Measurements from ENCODE around the gene UNC13A. TPM values are rescaled to one million over a fixed set of nuclear protein-coding genes. Genes with fewer than 3 reads are reported as not detected.
A peak's percentile ranks its signal among the peaks of the same experiment; 100 is the strongest.

The UNC13A gene
- under 1 TPM; 0.02 to 0.04 TPM for total RNA-seq

DNA sequence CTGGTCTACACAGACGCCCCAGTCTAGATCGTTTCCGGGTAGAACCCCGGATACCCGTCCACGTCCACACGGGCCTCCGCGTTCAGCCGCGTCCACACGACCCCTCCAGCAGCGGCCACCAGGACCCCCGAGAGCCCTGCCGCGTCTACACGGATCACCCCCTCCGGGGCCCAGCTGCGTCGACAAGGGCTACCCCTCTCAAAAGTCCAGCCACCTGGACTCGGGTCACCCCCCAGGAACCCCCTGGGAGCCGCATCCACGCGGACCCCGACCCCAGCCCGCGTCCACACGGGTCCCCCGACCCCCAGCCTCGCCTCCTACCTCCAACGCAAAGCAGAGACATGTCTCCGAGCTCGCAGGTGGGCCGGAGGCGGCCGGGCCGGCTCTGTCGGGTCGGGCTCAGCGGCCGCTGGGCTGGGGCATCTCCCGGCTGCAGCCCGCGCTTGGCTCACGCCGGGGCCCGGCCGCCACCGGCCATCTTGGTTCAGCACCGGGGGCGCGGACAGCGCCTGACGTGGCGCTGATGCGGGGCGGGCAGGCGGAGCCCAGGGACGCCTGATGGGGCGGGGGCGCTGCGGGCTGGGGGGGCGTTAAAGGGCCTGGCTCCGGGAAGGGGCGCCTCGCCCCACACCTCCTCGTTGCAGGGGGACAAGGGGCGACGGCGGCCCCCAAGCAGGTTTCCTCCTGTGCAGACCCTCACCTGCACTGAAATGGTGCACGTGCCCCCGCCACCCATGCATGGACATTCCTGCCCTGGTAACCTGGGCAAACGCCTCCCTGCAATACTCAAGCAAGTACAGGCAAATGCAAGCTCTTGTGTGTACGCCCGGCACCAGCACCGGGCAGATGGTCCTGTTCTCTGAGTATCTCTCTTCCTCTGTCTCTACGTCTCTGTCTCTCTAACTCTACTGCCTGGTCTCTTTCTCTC, at the start of gene UNC13A:
UNC13A (minus strand) TSS at position 498 of the 928 bp plus-strand sequence; CDS start at position 343, 155 bp downstream.
- CTCF ChIA-PET: interaction anchor here (0.8 kb wide), 1 partner anchor 14 kb away, joined by 3 read pairs; no protein-coding TSS in a partner anchor
- peak; percentile 75 for ATAC-seq

DNA sequence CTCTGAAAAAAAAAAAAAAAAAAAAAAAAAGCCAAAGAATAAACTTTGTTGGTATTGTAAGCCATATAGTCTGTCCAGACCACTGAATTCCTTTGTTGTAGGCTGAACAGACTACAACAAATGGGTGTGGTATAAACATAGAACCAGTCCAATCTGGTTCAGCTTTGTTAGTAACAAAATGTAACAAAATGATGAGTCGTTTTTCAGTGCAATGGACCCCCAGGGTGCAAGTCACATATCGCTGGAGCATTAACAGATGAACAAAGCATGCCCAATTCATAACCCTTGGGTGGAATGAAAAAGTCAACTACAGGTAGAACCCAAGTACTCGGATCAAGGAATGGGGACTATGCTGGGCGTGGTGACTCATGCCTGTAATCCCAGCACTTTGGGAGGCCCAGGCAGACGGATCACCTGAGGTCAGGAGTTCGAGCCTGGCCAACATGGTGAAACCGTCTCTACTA, 49.6 kb upstream of the UNC13A start:
- DNase-seq: no peak
- POLR2A ChIA-PET: no interaction called here
- CTCF ChIA-PET: interaction anchor here (0.5 to 1.1 kb wide), 4 partner anchors 9 to 162 kb away, joined by 3 to 7 read pairs (median 3); no protein-coding TSS in a partner anchor

More for the DNA sequence above, at the start of gene UNC13A:
- peaks cover 40% of the 10 kb centered on the region for H3K27me3 Mint-ChIP-seq
- POLR2A ChIA-PET: no interaction called here
- peaks cover 12% of the 10 kb centered on the region for H3K4me1 Mint-ChIP-seq
- H3K27ac Mint-ChIP-seq: no peak within 1 kb of the TSS
- intact Hi-C loops (cut with DNase I, micrococcal nuclease): loop anchor here in 1 of 2 experiments (10.0 kb wide), 1 partner anchor 227 kb away; no protein-coding TSS in a partner anchor
- no peaks in the 10 kb centered on the region for H3K9me3 Mint-ChIP-seq (ENCODE audit: low read depth)
- no peak within 1 kb of the TSS for H3K4me3 Mint-ChIP-seq
- DNase-seq: peak; percentile 75
- H3K36me3 Mint-ChIP-seq (ENCODE audit: low read depth): no peaks in the 10 kb centered on the region

DNA sequence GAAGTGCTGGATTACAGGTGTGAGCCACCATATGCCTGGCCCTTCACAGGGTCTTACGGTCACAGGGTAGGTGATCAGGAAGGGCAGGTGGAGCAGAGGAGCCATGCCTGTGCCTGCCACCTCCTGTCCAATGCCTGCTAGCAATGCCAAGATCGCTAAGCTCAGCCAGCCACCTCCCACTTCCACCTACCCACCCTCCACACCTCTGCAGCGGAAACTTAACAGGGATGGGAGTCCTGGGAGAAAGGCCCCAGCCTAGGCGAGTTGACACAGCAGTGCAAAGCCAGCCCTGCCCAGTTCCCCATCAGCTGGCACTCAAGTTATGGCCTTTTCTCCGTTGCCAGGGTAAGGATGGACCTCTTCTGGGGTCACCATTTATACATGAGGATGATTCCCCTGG, 47.3 kb upstream of the UNC13A start:
- CTCF ChIA-PET: interaction anchor here (0.6 kb wide), 1 partner anchor 15 kb away, joined by 4 read pairs; no protein-coding TSS in a partner anchor
- Mint-ChIP-seq H3K9me3 (ENCODE audit: low read depth) (no peaks in the 10 kb centered on the region), H3K36me3 (ENCODE audit: low read depth) (peaks cover 16% of the 10 kb centered on the region)

More for the DNA sequence above, 49.6 kb upstream of the UNC13A start:
- intact Hi-C loops (cut with DNase I, micrococcal nuclease): no loop called here
- no peak for ATAC-seq
- Mint-ChIP-seq H3K9me3 (ENCODE audit: low read depth) (no peaks in the 10 kb centered on the region), H3K27ac (no peak overlapping the region), H3K36me3 (ENCODE audit: low read depth) (peaks cover 7% of the 10 kb centered on the region), H3K27me3 (no peaks in the 10 kb centered on the region), H3K4me3 (no peak overlapping the region), H3K4me1 (peaks cover 4% of the 10 kb centered on the region)

DNA sequence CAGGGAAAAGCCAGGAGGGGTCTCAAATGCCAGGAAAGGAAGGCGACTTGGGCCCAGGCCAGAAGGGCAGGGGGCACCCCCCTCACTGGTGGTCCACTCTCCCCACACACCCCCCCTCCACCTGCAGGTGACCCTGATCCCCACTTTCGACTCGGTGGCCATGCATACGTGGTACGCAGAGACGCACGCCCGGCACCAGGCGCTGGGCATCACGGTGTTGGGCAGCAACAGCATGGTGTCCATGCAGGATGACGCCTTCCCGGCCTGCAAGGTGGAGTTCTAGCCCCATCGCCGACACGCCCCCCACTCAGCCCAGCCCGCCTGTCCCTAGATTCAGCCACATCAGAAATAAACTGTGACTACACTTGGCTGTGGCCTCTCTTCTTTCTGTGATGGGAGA, 46.0 kb upstream of the UNC13A start:
- no peak for ATAC-seq
- intact Hi-C loops (cut with DNase I, micrococcal nuclease): no loop called here
- Mint-ChIP-seq H3K9me3 (ENCODE audit: low read depth) (no peaks in the 10 kb centered on the region), H3K27ac (no peak overlapping the region), H3K36me3 (ENCODE audit: low read depth) (peaks cover 24% of the 10 kb centered on the region), H3K27me3 (no peaks in the 10 kb centered on the region), H3K4me1 (peaks cover 22% of the 10 kb centered on the region), H3K4me3 (no peak overlapping the region)
- DNase-seq: no peak
- ChIA-PET POLR2A (no interaction called here), CTCF (no interaction called here)

More for the DNA sequence above, 47.3 kb upstream of the UNC13A start:
- POLR2A ChIA-PET: no interaction called here
- no peak for ATAC-seq
- Mint-ChIP-seq H3K4me1 (peaks cover 17% of the 10 kb centered on the region), H3K27ac (no peak overlapping the region), H3K4me3 (no peak overlapping the region), H3K27me3 (no peaks in the 10 kb centered on the region)
- no peak for DNase-seq
- intact Hi-C loops (cut with DNase I, micrococcal nuclease): no loop called here

DNA sequence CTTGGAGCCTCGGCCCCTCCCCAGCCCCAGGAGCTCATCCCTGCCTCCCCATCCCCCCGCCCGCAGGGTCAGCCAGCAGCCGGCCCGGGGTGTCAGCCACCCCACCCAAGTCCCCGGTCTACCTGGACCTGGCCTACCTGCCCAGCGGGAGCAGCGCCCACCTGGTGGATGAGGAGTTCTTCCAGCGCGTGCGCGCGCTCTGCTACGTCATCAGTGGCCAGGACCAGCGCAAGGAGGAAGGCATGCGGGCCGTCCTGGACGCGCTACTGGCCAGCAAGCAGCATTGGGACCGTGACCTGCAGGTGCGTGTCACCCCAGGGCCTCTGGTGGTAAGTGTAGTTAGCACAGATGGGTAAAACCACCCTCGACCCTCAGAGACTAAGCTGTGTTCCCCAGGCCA, 45.0 kb upstream of the UNC13A start:
- no peak for DNase-seq
- intact Hi-C loops (cut with DNase I, micrococcal nuclease): no loop called here
- Mint-ChIP-seq H3K36me3 (ENCODE audit: low read depth) (peaks cover 24% of the 10 kb centered on the region), H3K9me3 (ENCODE audit: low read depth) (no peaks in the 10 kb centered on the region), H3K4me3 (no peak overlapping the region), H3K27me3 (no peaks in the 10 kb centered on the region), H3K27ac (no peak overlapping the region), H3K4me1 (peaks cover 19% of the 10 kb centered on the region)
- POLR2A ChIA-PET: no interaction called here
- no peak for ATAC-seq
- CTCF ChIA-PET: interaction anchor here (0.6 to 1.0 kb wide), 2 partner anchors 23 to 127 kb away, joined by 3 to 4 read pairs; no protein-coding TSS in a partner anchor

DNA sequence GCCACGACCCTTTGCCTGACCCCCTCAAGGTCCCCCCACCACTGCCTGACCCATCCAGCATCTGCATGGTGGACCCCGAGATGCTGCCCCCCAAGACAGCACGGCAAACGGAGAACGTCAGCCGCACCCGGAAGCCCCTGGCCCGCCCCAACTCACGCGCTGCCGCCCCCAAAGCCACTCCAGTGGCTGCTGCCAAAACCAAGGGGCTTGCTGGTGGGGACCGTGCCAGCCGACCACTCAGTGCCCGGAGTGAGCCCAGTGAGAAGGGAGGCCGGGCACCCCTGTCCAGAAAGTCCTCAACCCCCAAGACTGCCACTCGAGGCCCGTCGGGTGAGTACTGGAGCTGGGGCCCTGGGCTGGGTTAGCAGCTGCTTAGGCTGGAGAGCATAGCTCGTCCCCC, 39.7 kb upstream of the UNC13A start:
- POLR2A ChIA-PET: interaction anchor here (0.6 kb wide), 2 partner anchors 38 to 366 kb away, joined by 3 to 6 read pairs; no protein-coding TSS in a partner anchor
- CTCF ChIA-PET: no interaction called here

DNA sequence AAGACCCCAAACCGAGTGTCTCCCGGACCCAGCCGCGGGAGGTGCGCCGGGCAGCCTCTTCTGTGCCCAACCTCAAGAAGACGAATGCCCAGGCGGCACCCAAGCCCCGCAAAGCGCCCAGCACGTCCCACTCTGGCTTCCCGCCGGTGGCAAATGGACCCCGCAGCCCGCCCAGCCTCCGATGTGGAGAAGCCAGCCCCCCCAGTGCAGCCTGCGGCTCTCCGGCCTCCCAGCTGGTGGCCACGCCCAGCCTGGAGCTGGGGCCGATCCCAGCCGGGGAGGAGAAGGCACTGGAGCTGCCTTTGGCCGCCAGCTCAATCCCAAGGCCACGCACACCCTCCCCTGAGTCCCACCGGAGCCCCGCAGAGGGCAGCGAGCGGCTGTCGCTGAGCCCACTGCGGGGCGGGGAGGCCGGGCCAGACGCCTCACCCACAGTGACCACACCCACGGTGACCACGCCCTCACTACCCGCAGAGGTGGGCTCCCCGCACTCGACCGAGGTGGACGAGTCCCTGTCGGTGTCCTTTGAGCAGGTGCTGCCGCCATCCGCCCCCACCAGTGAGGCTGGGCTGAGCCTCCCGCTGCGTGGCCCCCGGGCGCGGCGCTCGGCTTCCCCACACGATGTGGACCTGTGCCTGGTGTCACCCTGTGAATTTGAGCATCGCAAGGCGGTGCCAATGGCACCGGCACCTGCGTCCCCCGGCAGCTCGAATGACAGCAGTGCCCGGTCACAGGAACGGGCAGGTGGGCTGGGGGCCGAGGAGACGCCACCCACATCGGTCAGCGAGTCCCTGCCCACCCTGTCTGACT, 39.0 kb upstream of the UNC13A start:
- ChIA-PET CTCF (interaction anchor here (1.8 kb wide), 1 partner anchor 41 kb away, joined by 4 read pairs; no protein-coding TSS in a partner anchor), POLR2A (interaction anchor here (0.6 kb wide), 1 partner anchor 367 kb away, joined by 3 read pairs; no protein-coding TSS in a partner anchor)
- Mint-ChIP-seq H3K4me3 (no peak overlapping the region), H3K27ac (no peak overlapping the region), H3K36me3 (ENCODE audit: low read depth) (peaks cover 27% of the 10 kb centered on the region), H3K4me1 (peaks cover 21% of the 10 kb centered on the region), H3K9me3 (ENCODE audit: low read depth) (no peaks in the 10 kb centered on the region), H3K27me3 (no peaks in the 10 kb centered on the region)
- intact Hi-C loops (cut with DNase I, micrococcal nuclease): no loop called here
- DNase-seq: no peak
- ATAC-seq: no peak

More for the DNA sequence above, 39.7 kb upstream of the UNC13A start:
- peaks cover 21% of the 10 kb centered on the region for H3K4me1 Mint-ChIP-seq
- no peaks in the 10 kb centered on the region for H3K27me3 Mint-ChIP-seq
- DNase-seq (no peak), ATAC-seq (no peak)
- peaks cover 27% of the 10 kb centered on the region for H3K36me3 Mint-ChIP-seq (ENCODE audit: low read depth)
- H3K27ac Mint-ChIP-seq: no peak overlapping the region
- intact Hi-C loops (cut with DNase I, micrococcal nuclease): no loop called here
- no peaks in the 10 kb centered on the region for H3K9me3 Mint-ChIP-seq (ENCODE audit: low read depth)
- no peak overlapping the region for H3K4me3 Mint-ChIP-seq

DNA sequence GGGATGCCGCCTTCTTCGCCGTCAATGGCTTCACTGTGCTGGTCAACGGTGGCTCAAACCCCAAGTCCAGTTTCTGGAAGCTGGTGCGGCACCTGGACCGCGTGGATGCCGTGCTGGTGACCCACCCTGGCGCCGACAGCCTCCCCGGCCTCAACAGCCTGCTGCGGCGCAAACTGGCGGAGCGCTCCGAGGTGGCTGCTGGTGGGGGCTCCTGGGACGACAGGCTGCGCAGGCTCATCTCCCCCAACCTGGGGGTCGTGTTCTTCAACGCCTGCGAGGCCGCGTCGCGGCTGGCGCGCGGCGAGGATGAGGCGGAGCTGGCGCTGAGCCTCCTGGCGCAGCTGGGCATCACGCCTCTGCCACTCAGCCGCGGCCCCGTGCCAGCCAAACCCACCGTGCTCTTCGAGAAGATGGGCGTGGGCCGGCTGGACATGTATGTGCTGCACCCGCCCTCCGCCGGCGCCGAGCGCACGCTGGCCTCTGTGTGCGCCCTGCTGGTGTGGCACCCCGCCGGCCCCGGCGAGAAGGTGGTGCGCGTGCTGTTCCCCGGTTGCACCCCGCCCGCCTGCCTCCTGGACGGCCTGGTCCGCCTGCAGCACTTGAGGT, 38.1 kb upstream of the UNC13A start:
- POLR2A ChIA-PET: no interaction called here
- intact Hi-C loops (cut with DNase I, micrococcal nuclease): no loop called here
- ATAC-seq (no peak), DNase-seq (no peak)
- no peaks in the 10 kb centered on the region for H3K27me3 Mint-ChIP-seq
- CTCF ChIA-PET: interaction anchor here (1.3 to 1.8 kb wide), 2 partner anchors 22 to 42 kb away, joined by 4 to 8 read pairs; no protein-coding TSS in a partner anchor
- H3K9me3 Mint-ChIP-seq (ENCODE audit: low read depth): no peaks in the 10 kb centered on the region
- no peak overlapping the region for H3K4me3 Mint-ChIP-seq
- no peak overlapping the region for H3K27ac Mint-ChIP-seq
- peaks cover 30% of the 10 kb centered on the region for H3K36me3 Mint-ChIP-seq (ENCODE audit: low read depth)
- peaks cover 24% of the 10 kb centered on the region for H3K4me1 Mint-ChIP-seq

DNA sequence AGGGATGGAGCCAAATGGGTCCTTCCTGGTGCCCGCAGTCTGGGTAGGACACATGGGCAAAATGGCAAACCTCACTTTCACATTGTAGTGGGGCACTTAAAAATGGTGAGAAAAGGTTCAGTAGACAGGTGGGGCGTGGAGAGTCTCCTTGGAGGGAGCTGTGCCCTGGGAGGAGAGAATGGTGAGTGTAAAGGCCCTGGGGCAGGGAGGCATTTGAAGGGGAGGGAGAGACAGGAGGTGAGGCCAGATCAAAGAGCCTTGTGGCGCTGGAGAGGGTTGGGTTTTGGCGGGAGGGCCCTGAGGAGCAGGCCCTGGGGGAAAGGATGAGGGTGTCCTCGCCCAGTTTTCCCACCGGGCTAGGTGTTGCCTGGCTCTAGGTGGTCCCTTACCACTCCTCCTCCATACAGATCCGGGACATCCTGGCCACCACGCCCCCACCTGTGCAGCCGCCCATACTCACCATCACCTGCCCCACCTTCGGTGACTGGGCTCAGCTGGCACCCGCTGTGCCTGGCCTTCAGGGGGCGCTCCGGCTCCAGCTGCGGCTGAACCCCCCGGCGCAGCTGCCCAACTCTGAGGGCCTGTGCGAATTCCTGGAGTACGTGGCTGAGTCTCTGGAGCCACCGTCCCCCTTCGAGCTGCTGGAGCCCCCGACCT, 37.4 kb upstream of the UNC13A start:
- Mint-ChIP-seq H3K27ac (no peak overlapping the region), H3K36me3 (ENCODE audit: low read depth) (peaks cover 25% of the 10 kb centered on the region)
- no peak for ATAC-seq

DNA sequence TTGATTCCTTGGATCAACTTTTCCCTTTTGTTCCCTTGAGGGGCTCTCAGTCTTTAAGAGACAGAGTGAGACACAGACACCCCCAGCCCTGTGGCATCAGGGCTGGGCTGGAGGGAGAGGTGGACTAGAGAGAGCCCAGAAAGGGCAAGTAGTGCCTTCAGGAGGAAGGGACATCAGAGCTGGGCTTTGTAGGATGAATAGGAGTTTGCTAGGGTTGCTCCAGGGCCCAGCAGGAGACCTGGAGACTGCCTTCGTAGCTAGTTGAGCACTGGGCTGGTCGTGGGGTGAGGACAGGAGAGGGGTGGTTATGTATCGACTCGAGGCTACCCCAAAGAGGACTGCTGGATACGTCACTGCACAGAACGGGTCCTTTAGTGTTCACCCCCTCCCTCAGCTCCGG, 36.5 kb upstream of the UNC13A start:
- intact Hi-C loops (cut with DNase I, micrococcal nuclease): no loop called here
- Mint-ChIP-seq H3K36me3 (ENCODE audit: low read depth) (peaks cover 20% of the 10 kb centered on the region), H3K27me3 (no peaks in the 10 kb centered on the region), H3K9me3 (ENCODE audit: low read depth) (no peaks in the 10 kb centered on the region), H3K4me3 (no peak overlapping the region), H3K27ac (no peak overlapping the region), H3K4me1 (peaks cover 24% of the 10 kb centered on the region)
- no peak for ATAC-seq
- ChIA-PET CTCF (interaction anchor here (0.6 to 1.1 kb wide), 4 partner anchors 14 to 271 kb away, joined by 3 to 4 read pairs (median 3); no protein-coding TSS in a partner anchor), POLR2A (interaction anchor here (1.0 kb wide), 1 partner anchor 208 kb away, joined by 3 read pairs; the partner anchor contains the start of gene CCDC124)
- DNase-seq: no peak

More for the DNA sequence above, 37.4 kb upstream of the UNC13A start:
- CTCF ChIA-PET: interaction anchor here (0.6 to 1.8 kb wide), 6 partner anchors 22 to 270 kb away, joined by 3 to 8 read pairs (median 4); no protein-coding TSS in a partner anchor
- H3K4me1 Mint-ChIP-seq: peaks cover 26% of the 10 kb centered on the region
- POLR2A ChIA-PET: interaction anchor here (1.0 kb wide), 1 partner anchor 207 kb away, joined by 3 read pairs; the partner anchor contains the start of gene CCDC124
- intact Hi-C loops (cut with DNase I, micrococcal nuclease): no loop called here
- no peaks in the 10 kb centered on the region for H3K27me3 Mint-ChIP-seq
- no peaks in the 10 kb centered on the region for H3K9me3 Mint-ChIP-seq (ENCODE audit: low read depth)
- DNase-seq: peak; percentile 54
- no peak overlapping the region for H3K4me3 Mint-ChIP-seq

All from activated CD4-positive, alpha-beta T cell treated with anti-CD3 and anti-CD28 coated beads for 36 hours (primary cell).